Right kidney (tissue), 1 donor: ENCODE results near the gene TXLNB.
"Not testable (repeated sequence)": the region's sequence is repeated elsewhere in the genome, so short reads cannot be mapped to it uniquely, and the experiment has no call there.

ENCODE experiments used
- DNase-seq: peaks from one replicate; pipeline ENCODE4 v3.0.0-alpha.2; 2016

TXLNB gene

GRCh38 chr6:139234193-139234592 lies 57.6 kb downstream of the TXLNB start:
- not testable (repeated sequence) for DNase-seq

GRCh38 chr6:139231206-139231605 lies 60.6 kb downstream of the TXLNB start:
- no peak for DNase-seq

- DNase-seq = no peak
Measured at GRCh38 chr6:139230391-139230840, 61.4 kb downstream of the TXLNB start.

- DNase-seq = not testable (repeated sequence)
Measured at GRCh38 chr6:139228387-139228786, 63.4 kb downstream of the TXLNB start.

- no peak for DNase-seq
Measured at GRCh38 chr6:139219746-139220145, 72.1 kb downstream of the TXLNB start.

- peak; percentile 41 for DNase-seq
Measured at GRCh38 chr6:139219271-139219729, 72.5 kb downstream of the TXLNB start.

- DNase-seq = not testable (repeated sequence)
Measured at GRCh38 chr6:139212460-139212859, 79.3 kb downstream of the TXLNB start.

- not testable (repeated sequence) for DNase-seq
Measured at GRCh38 chr6:139210766-139211165, 81.0 kb downstream of the TXLNB start.

- DNase-seq = no peak
Measured at GRCh38 chr6:139205843-139206242, 86.0 kb downstream of the TXLNB start.

GRCh38 chr6:139204978-139205377 lies 86.8 kb downstream of the TXLNB start:
- no peak for DNase-seq

GRCh38 chr6:139201378-139201777 lies 90.4 kb downstream of the TXLNB start:
- DNase-seq = no peak

GRCh38 chr6:139198529-139199288 lies 93.1 kb downstream of the TXLNB start:
- DNase-seq = no peak

GRCh38 chr6:139194740-139195139 lies 97.1 kb downstream of the TXLNB start:
- DNase-seq = no peak
